HEK293 (cell line): Measurements from ENCODE around the gene NFE2L3.

Source experiments
- ATF2 ChIP-seq: fragments of 450-650 bp; formaldehyde crosslinking; IDR thresholded peaks from 2 replicates; pipeline ENCODE4 v1.5.1; 2016; ENCODE audit warnings: missing biosample characterization, missing genetic modification characterization, low read depth
- KLF7 ChIP-seq: fragments of 450-650 bp; formaldehyde crosslinking; IDR thresholded peaks from 2 replicates; pipeline ENCODE4 v1.5.1; 2016; ENCODE audit warnings: missing biosample characterization, missing genetic modification characterization, borderline replicate concordance
- OSR2 ChIP-seq: fragments of 450-650 bp; formaldehyde crosslinking; IDR thresholded peaks from 2 replicates; pipeline ENCODE4 v1.5.1; 2016; ENCODE audit warnings: missing biosample characterization, missing genetic modification characterization
- PRDM2 ChIP-seq: fragments of 450-650 bp; formaldehyde crosslinking; IDR thresholded peaks from 2 replicates; pipeline ENCODE4 v1.5.1; 2016; ENCODE audit warnings: missing biosample characterization, missing genetic modification characterization, borderline replicate concordance
- PRDM4 ChIP-seq: fragments of 450-650 bp; formaldehyde crosslinking; IDR thresholded peaks from 2 replicates; pipeline ENCODE4 v1.5.1; 2017; ENCODE audit warnings: missing biosample characterization, missing genetic modification characterization
- REPIN1 ChIP-seq: fragments of 450-650 bp; formaldehyde crosslinking; IDR thresholded peaks from 2 replicates; pipeline ENCODE4 v1.5.1; 2017; ENCODE audit warnings: missing biosample characterization, missing genetic modification characterization, low read depth
- SCRT2 ChIP-seq: fragments of 450-650 bp; formaldehyde crosslinking; IDR thresholded peaks from 2 replicates; pipeline ENCODE4 v1.5.1; 2016; ENCODE audit warnings: missing biosample characterization, missing genetic modification characterization
- ZBTB6 ChIP-seq: fragments of 450-650 bp; formaldehyde crosslinking; IDR thresholded peaks from 2 replicates; pipeline ENCODE4 v1.5.1; 2017; ENCODE audit warnings: missing biosample characterization, missing genetic modification characterization
- ZBTB8A ChIP-seq: fragments of 450-650 bp; formaldehyde crosslinking; IDR thresholded peaks from 2 replicates; pipeline ENCODE4 v1.5.1; 2016; ENCODE audit warnings: missing biosample characterization, missing genetic modification characterization
- ZFP3 ChIP-seq: fragments of 450-650 bp; formaldehyde crosslinking; IDR thresholded peaks from 2 replicates; pipeline ENCODE4 v1.5.1; 2016; ENCODE audit warnings: low read depth, missing biosample characterization, missing genetic modification characterization
- ZFP41 ChIP-seq: fragments of 450-650 bp; formaldehyde crosslinking; IDR thresholded peaks from 2 replicates; pipeline ENCODE4 v1.5.1; 2016; ENCODE audit warnings: missing biosample characterization, missing genetic modification characterization, borderline replicate concordance
- ZFP69B ChIP-seq: fragments of 450-650 bp; formaldehyde crosslinking; IDR thresholded peaks from 2 replicates; pipeline ENCODE4 v1.5.1; 2016; ENCODE audit warnings: missing biosample characterization, missing genetic modification characterization
- ZNF157 ChIP-seq: fragments of 450-650 bp; formaldehyde crosslinking; IDR thresholded peaks from 2 replicates; pipeline ENCODE4 v1.5.1; 2016; ENCODE audit warnings: missing biosample characterization, missing genetic modification characterization
- ZNF221 ChIP-seq: fragments of 450-650 bp; formaldehyde crosslinking; IDR thresholded peaks from 2 replicates; pipeline ENCODE4 v1.5.1; 2017; ENCODE audit warnings: missing biosample characterization, missing genetic modification characterization, borderline replicate concordance
- ZNF341 ChIP-seq: fragments of 450-650 bp; formaldehyde crosslinking; IDR thresholded peaks from 2 replicates; pipeline ENCODE4; 2016; ENCODE audit warnings: low read depth, missing biosample characterization, missing genetic modification characterization
- ZNF514 ChIP-seq: fragments of 450-650 bp; formaldehyde crosslinking; IDR thresholded peaks from 2 replicates; pipeline ENCODE4 v1.5.1; 2016; ENCODE audit warnings: missing biosample characterization, missing genetic modification characterization
- ZNF585B ChIP-seq: fragments of 450-650 bp; formaldehyde crosslinking; IDR thresholded peaks from 2 replicates; pipeline ENCODE4 v1.5.1; 2016; ENCODE audit warnings: missing biosample characterization, missing genetic modification characterization
- ZNF623 ChIP-seq: fragments of 450-650 bp; formaldehyde crosslinking; IDR thresholded peaks from 2 replicates; pipeline ENCODE4 v1.5.1; 2016; ENCODE audit warnings: missing biosample characterization, missing genetic modification characterization
- ZNF639 ChIP-seq: fragments of 450-650 bp; formaldehyde crosslinking; IDR thresholded peaks from 2 replicates; pipeline ENCODE4 v1.5.1; 2016; ENCODE audit warnings: missing biosample characterization, missing genetic modification characterization
- ZNF660 ChIP-seq: fragments of 450-650 bp; IDR thresholded peaks from 2 replicates; pipeline ENCODE4 v1.5.1; 2018; ENCODE audit warnings: missing biosample characterization, mild to moderate bottlenecking, missing genetic modification characterization
- ZNF677 ChIP-seq: fragments of 450-650 bp; IDR thresholded peaks from 2 replicates; pipeline ENCODE4 v1.5.0; 2018; ENCODE audit warnings: missing biosample characterization, mild to moderate bottlenecking, missing genetic modification characterization, moderate library complexity
- ZNF704 ChIP-seq: fragments of 450-650 bp; formaldehyde crosslinking; IDR thresholded peaks from 2 replicates; pipeline ENCODE4 v1.5.1; 2016; ENCODE audit warnings: missing biosample characterization, missing genetic modification characterization
- ZNF707 ChIP-seq: fragments of 450-650 bp; formaldehyde crosslinking; IDR thresholded peaks from 2 replicates; pipeline ENCODE4 v1.5.1; 2016; ENCODE audit warnings: missing biosample characterization, missing genetic modification characterization
- ZNF843 ChIP-seq: fragments of 450-650 bp; formaldehyde crosslinking; IDR thresholded peaks from 2 replicates; pipeline ENCODE4 v1.5.1; 2016; ENCODE audit warnings: missing biosample characterization, missing genetic modification characterization
- ZXDB ChIP-seq: fragments of 450-650 bp; formaldehyde crosslinking; IDR thresholded peaks from 2 replicates; pipeline ENCODE4 v1.5.1; 2016; ENCODE audit warnings: missing biosample characterization, missing genetic modification characterization

NFE2L3 gene

GRCh38 chr7:26200444-26201246 is 48.6 kb downstream of the NFE2L3 start, which contains the start of gene HNRNPA2B1 (continued):
- TF ChIP-seq ZNF843 (tag by site-specific recombination) (no peak), ZFP69B (tag by site-specific recombination) (no peak), ATF2 (tag by site-specific recombination) (0 out of 2 replicates have a peak, but pooled peaks have one; percentile 2), KLF7 (tag by site-specific recombination) (no peak; the same call in 1 of the 2 replicates), ZFP41 (tag by site-specific recombination) (no peak), ZBTB8A (no peak; the same call in 1 of the 2 replicates), ZNF677 (tag by site-specific recombination) (no peak), ZNF623 (tag by site-specific recombination) (no peak), ZNF704 (no peak), SCRT2 (no peak), OSR2 (peak; percentile 54; the same call in 1 of the 2 replicates), ZNF639 (tag by site-specific recombination) (no peak), ZNF341 (tag by site-specific recombination) (peak; percentile 83), ZNF585B (no peak), ZNF514 (no peak), ZXDB (no peak; the same call in 1 of the 2 replicates), REPIN1 (tag by site-specific recombination) (no peak; the same call in 1 of the 2 replicates), ZNF660 (tag by site-specific recombination) (peak; percentile 38; the same call in 1 of the 2 replicates), ZBTB6 (peak; percentile 72; the same call in 1 of the 2 replicates), ZFP3 (tag by site-specific recombination) (no peak), ZNF707 (tag by site-specific recombination) (no peak), ZNF157 (no peak), ZNF221 (tag by site-specific recombination) (no peak), PRDM2 (tag by site-specific recombination) (no peak), PRDM4 (tag by site-specific recombination) (no peak)
